GM12864 (cell line): ENCODE results near the gene ENDOV.

ENCODE experiments used
- DNase-seq: peaks from one replicate; pipeline ENCODE4 v3.0.0-alpha.2; 2011; ENCODE audit warnings: low read depth
- H3K4me3 ChIP-seq: 2 replicates; pipeline ENCODE4 v1.5.1; 2011; ENCODE audit warnings: mild to moderate bottlenecking, low read depth, low read length, control low read depth
- CTCF ChIP-seq: IDR thresholded peaks from 2 replicates; pipeline ENCODE4 v1.5.1; 2011; ENCODE audit warnings: low read depth, mild to moderate bottlenecking, moderate library complexity, low read length, control low read depth, inconsistent platforms; ENCODE audit errors: missing control alignments

Gene ENDOV

GRCh38 chr17:80451104-80451775, 36.3 kb downstream of the ENDOV start:
- no peak for TF ChIP-seq CTCF
- H3K4me3 ChIP-seq = no peak overlapping the region
- no peak for DNase-seq

DNA sequence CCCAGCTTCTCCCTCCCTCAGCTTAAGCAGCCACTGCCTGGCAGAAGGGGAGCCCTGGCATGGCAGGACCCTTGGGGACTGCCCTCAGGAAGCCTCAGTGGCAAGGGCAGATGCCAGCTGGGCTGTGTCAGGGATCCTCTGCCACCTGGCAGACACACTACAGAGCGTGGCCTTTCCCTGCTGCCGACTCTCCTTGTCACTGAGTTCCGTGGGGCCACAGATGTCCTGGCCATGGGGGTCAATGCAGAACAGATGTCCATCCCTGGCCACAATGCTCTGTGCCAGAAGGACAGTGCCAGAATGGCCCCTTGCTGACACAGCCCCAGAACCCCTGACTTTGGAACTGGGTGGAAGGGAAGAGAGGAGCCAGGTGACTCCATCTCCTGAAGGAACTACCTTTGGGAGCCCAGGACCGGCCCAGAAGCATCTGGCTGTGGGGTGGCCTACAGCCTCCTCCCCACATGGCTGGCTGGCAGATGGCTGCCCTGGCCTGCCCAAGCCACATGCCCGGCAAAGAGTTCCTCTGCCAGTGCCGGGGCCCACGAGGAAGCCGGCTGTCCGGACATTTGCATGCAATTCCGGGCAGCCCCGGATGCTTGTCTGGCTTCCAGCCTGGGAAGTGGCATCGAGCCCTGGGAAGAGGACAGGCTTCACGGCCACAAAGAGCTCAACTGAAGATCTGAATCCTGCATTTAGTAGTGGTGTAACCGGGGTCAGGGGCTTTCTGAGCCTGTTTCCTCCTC, 37.4 kb downstream of the ENDOV start:
- no peak overlapping the region for H3K4me3 ChIP-seq
- no peak for TF ChIP-seq CTCF
- DNase-seq = no peak

DNA sequence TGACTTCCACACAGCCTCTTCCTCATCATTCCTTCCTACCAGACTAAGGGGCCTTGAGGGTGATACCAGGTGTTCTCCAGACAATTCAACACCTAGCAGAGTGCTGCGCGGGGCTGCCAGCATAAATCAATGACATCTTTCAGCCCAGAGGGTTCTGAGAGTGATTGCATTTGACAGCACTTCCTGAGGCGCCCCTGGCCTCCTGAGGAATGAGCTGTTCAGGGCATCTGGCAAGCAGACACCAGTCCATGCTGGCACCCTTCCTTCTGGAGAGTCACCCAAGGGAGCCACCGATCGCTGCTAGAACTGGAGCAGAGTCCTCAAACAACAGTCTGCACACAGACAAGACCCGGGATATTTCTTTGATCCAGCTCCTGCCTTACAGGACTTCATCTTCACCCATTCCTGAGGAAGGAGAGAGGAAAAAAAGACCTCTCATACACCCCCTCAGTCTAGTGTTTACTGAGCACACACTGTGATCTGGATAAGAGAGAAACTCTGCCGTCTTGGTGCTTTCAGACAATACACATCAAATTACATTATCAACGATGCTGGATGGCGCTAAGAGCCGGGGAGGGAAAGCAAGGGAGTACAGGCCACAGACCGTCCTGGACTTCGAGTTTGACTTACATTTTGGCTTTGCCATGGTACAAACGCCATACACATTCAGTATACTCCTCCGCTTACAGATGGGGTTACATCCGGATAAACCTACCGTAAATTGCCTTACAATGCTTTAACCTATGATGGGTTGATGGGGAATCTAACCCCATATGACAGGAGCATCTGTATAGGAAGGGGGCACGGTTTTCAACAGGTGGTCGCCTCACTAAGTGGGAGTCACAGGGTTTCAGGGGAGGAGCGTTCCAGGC, 38.4 kb downstream of the ENDOV start:
- DNase-seq = no peak
- no peak for TF ChIP-seq CTCF
- peak overlapping the region; percentile 63 for H3K4me3 ChIP-seq

GRCh38 chr17:80453998-80454556, 39.1 kb downstream of the ENDOV start:
- H3K4me3 ChIP-seq = peak overlapping the region; percentile 63
- DNase-seq = no peak
- TF ChIP-seq CTCF = no peak

DNA sequence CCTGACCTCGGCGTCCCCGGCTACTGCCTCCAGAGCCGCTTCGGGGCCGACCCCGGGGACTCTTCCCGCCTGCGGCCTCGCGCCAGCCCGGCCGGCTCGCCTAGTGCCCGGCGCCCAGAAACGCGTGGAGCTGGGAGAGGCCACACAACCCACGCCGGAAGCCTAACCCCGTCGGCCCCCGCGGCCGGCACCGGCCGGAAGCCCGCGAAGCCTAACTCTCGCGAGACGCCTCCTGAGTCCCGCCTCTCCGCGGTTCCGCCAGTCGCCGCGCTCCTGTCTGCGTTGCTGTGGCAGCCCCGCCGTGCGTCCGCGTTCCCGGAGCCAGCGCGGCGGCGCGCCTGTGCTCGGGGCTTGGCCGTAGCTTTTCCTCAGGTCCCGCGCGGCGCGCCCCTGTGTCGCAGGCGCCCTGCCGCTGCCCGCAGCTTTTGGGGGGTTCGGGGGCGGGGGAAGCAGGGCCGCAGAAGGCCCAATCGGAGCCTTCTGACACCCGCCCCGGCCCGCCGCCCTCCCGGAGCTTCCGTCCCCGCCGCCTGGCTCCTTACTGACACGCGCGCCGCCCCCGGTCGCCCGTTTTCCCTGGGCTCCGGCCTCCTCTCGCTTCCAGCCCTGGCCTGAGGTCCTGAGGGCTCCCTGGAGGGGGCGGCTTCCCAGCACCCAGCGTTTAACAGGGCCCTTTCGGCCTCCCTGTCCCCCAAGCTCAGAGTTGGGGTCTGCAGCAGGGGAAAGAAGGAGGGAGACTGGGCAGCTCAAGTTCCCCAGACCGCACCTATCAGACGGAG, 39.8 kb downstream of the ENDOV start:
- DNase-seq = peak; percentile 88
- TF ChIP-seq CTCF = no peak
- H3K4me3 ChIP-seq = peak overlapping the region; percentile 63

DNA sequence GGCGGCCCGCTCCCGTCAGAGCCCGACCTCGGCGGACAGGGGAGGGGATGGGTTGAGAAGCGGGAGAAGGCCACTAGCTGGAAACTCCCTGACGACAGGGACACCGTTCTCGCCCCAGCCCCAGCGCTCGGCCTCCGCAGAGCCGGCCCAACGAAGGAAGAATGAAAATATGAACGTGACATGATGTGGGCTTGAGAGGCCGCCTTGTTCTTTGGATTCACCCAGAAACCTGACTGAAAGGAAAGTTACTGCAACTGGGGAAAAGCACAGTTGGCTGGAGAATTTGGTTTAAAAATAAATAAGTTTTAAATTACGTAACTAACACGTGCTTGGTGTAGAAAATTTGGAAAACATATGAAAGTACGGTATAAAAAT, 40.4 kb downstream of the ENDOV start:
- DNase-seq = peak; percentile 16
- H3K4me3 ChIP-seq = peak overlapping the region; percentile 63
- TF ChIP-seq CTCF = no peak
